ENCODE results near the gene OBSL1.

DNA sequence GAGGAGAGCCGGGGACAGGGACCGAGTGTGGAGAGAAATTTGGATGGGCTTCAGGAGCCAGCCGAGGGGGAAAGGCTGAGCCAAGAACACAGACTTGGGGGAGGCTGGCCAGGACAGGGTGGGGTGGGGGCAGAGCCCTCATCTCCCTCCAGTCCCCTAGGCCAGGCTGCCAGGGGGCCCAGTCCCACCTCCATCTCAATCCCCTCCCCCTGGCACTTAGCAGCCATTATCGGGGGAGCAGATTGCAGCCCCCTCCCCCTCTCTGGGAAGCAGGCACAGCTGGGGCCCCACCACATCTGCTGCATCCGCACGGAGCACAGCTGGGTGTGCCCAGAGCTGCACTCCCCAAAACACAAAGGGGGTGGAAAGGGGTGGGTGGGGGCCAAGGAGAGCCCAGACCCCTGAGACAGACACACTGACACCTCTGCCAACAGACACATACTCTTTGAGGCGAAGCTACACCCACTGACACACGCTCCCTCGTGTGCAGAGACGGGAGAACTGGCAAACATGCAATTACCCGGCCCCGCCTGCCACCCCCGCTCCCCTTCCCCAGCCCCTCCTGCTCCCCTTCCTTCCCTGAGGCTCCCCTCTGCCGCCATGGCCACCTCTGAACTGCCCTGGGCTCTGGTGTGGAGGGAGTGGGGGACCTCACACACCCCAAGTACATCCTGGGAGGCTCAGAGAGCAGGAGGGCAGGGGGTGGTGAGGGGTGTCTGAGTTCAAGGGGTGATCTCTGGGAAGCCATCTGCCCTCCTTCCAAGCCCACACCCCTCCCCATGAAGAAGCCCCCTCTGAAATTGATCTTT is 62.2 kb downstream of the OBSL1 start:
- TF ChIP-seq, protein P1, sequence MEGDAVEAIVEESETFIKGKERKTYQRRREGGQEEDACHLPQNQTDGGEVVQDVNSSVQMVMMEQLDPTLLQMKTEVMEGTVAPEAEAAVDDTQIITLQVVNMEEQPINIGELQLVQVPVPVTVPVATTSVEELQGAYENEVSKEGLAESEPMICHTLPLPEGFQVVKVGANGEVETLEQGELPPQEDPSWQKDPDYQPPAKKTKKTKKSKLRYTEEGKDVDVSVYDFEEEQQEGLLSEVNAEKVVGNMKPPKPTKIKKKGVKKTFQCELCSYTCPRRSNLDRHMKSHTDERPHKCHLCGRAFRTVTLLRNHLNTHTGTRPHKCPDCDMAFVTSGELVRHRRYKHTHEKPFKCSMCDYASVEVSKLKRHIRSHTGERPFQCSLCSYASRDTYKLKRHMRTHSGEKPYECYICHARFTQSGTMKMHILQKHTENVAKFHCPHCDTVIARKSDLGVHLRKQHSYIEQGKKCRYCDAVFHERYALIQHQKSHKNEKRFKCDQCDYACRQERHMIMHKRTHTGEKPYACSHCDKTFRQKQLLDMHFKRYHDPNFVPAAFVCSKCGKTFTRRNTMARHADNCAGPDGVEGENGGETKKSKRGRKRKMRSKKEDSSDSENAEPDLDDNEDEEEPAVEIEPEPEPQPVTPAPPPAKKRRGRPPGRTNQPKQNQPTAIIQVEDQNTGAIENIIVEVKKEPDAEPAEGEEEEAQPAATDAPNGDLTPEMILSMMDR (IDR thresholded peaks at IDR 0.05), result no peak
- no peak for TF ChIP-seq POLR2AphosphoS5 (IDR thresholded peaks at IDR 0.05)

All from suprapubic skin (tissue), 3 donors.